SK-N-SH (cell line): Measurements from ENCODE around the gene PHYKPL. TPM values are rescaled to one million over a fixed set of nuclear protein-coding genes. Genes with fewer than 3 reads are reported as not detected.

ENCODE experiments used
- CTCF ChIA-PET: fragments of 300-600, 350-600 bp; formaldehyde crosslinking; extraction: SDS; loops from one replicate; lab custom pipeline; 2021; lab: Yijun Ruan, JAX
- POLR2A ChIA-PET: fragments of 350-600 bp; sonication (Branson Sonifier 250); formaldehyde crosslinking; extraction: SDS; loops from one replicate; lab custom pipeline; 2020; ENCODE audit warnings: antibody characterized with exemption, inconsistent platforms; lab: Yijun Ruan, JAX
- DNase-seq: peaks from one replicate; pipeline ENCODE4 v3.0.0; 2012
- H2AFZ ChIP-seq: fragments of 200-600 bp; sonication (generic); 2 replicates; pipeline ENCODE4 v1.8.1; 2016; ENCODE audit warnings: antibody characterized with exemption, mild to moderate bottlenecking, low read depth
- H3F3A ChIP-seq: fragments of 200-600 bp; sonication (generic); replicated peaks from 2 replicates; pipeline ENCODE3; 2016; ENCODE audit warnings: antibody characterized with exemption, mild to moderate bottlenecking; ENCODE audit not compliant: insufficient read depth
- H3K27ac ChIP-seq, 2 experiments: fragments of 200-500 bp in 1 of 2; fragments of 200-600 bp in 1 of 2; sonication (Bioruptor generic) in 1 of 2; sonication (generic), shearing (Covaris generic) in 1 of 2; 2 replicates each; pipeline versions ENCODE4 v1.5.1 to v1.6.1; 2014 to 2016; ENCODE audit warnings: low read depth in 2 of 2, inconsistent platforms in 1 of 2, low read length in 1 of 2, mild to moderate bottlenecking in 1 of 2, mixed read lengths in 1 of 2
- H3K27me3 ChIP-seq: fragments of 200-600 bp; sonication (generic), shearing (Covaris generic); 2 replicates; pipeline ENCODE4 v1.6.1; 2016; ENCODE audit warnings: mixed run types; ENCODE audit not compliant: insufficient read depth
- H3K36me3 ChIP-seq, 2 experiments: fragments of 200-500 bp in 1 of 2; fragments of 200-600 bp in 1 of 2; sonication (Bioruptor generic) in 1 of 2; sonication (generic) in 1 of 2; replicated peaks in 1 of 2; 2 replicates each; pipeline versions ENCODE3 to v1.5.1; 2014 to 2016; ENCODE audit warnings: low read length in 1 of 2, mild to moderate bottlenecking in 1 of 2; ENCODE audit not compliant: insufficient read depth in 2 of 2, control insufficient read depth in 1 of 2
- H3K4me1 ChIP-seq, 2 experiments: fragments of 200-500 bp in 1 of 2; fragments of 200-600 bp in 1 of 2; sonication (Bioruptor generic) in 1 of 2; sonication (generic), shearing (Covaris generic) in 1 of 2; 2 replicates each; pipeline versions ENCODE4 v1.5.1 to v1.6.1; 2014 to 2016; ENCODE audit warnings: low read depth in 1 of 2, low read length in 1 of 2, mixed run types in 1 of 2; ENCODE audit not compliant: insufficient read depth in 2 of 2, control insufficient read depth in 1 of 2
- H3K4me2 ChIP-seq: fragments of 200-600 bp; sonication (generic), shearing (Covaris generic); 2 replicates; pipeline ENCODE4 v1.6.1; 2017; ENCODE audit warnings: mixed run types
- H3K4me3 ChIP-seq, 2 experiments: fragments of 200-500 bp in 1 of 2; fragments of 200-600 bp in 1 of 2; sonication (Bioruptor generic) in 1 of 2; sonication (generic), shearing (Covaris generic) in 1 of 2; 2 replicates each; pipeline versions ENCODE4 v1.5.1 to v1.8.1; 2014 to 2016; ENCODE audit warnings: low read depth in 2 of 2, inconsistent platforms in 1 of 2, low read length in 1 of 2, mild to moderate bottlenecking in 1 of 2, mixed read lengths in 1 of 2, moderate library complexity in 1 of 2
- H3K79me2 ChIP-seq: fragments of 200-600 bp; sonication (generic); 2 replicates; pipeline ENCODE4 v1.8.1; 2017; ENCODE audit warnings: mild to moderate bottlenecking; ENCODE audit not compliant: insufficient read depth
- H3K9ac ChIP-seq: fragments of 200-600 bp; sonication (generic); 2 replicates; pipeline ENCODE4 v1.6.1; 2017; ENCODE audit warnings: mixed run types
- H3K9me2 ChIP-seq: fragments of 200-600 bp; sonication (generic); 2 replicates; pipeline ENCODE4 v1.6.1; 2017; ENCODE audit warnings: mixed run types
- H3K9me3 ChIP-seq: fragments of 200-600 bp; sonication (generic); 2 replicates; pipeline ENCODE4 v1.6.1; 2017; ENCODE audit warnings: mixed run types, mild to moderate bottlenecking, moderate library complexity
- H4K20me1 ChIP-seq: fragments of 200-600 bp; sonication (generic); 2 replicates; pipeline ENCODE4 v1.6.1; 2017; ENCODE audit warnings: mild to moderate bottlenecking, mixed run types; ENCODE audit not compliant: insufficient read depth
- ELF1 ChIP-seq: IDR thresholded peaks from 2 replicates; pipeline ENCODE4 v1.4.0; 2012
- EZH2phosphoT487 ChIP-seq: fragments of 200-600 bp; sonication (generic); IDR thresholded peaks from 2 replicates; pipeline ENCODE4 v1.6.1; 2017; ENCODE audit warnings: low read depth, mixed run types, mild to moderate bottlenecking, antibody characterized with exemption, moderate library complexity, borderline replicate concordance
- FOSL2 ChIP-seq: IDR thresholded peaks from 2 replicates; pipeline ENCODE4 v1.4.0; 2012; ENCODE audit warnings: low read depth, mild to moderate bottlenecking, moderate library complexity, borderline replicate concordance
- FOXJ3 ChIP-seq: sonication (generic); formaldehyde crosslinking; IDR thresholded peaks from 2 replicates; pipeline ENCODE4 v1.5.1; 2020; ENCODE audit warnings: mild to moderate bottlenecking, missing genetic modification reagents
- FOXM1 ChIP-seq: IDR thresholded peaks from 2 replicates; pipeline ENCODE4 v1.4.0; 2012; ENCODE audit warnings: low read depth, mild to moderate bottlenecking
- NFIC ChIP-seq: IDR thresholded peaks from 2 replicates; pipeline ENCODE4 v1.4.0; 2012; ENCODE audit warnings: borderline replicate concordance
- POLR2AphosphoS5 ChIP-seq: IDR thresholded peaks from 2 replicates; pipeline ENCODE4 v1.6.1; 2012; ENCODE audit warnings: low read depth, low read length
- RFX5 ChIP-seq: IDR thresholded peaks from 2 replicates; pipeline ENCODE4 v1.6.1; 2012; ENCODE audit warnings: mild to moderate bottlenecking, improper control_type of control experiment, low read length
- RXRA ChIP-seq: IDR thresholded peaks from 2 replicates; pipeline ENCODE4 v1.4.0; 2012; ENCODE audit warnings: low read depth, mild to moderate bottlenecking, borderline replicate concordance
- SIN3A ChIP-seq: IDR thresholded peaks from 2 replicates; pipeline ENCODE4 v1.6.1; 2012; ENCODE audit warnings: low read depth, mild to moderate bottlenecking, low read length, moderate library complexity, borderline replicate concordance
- TAF1 ChIP-seq: IDR thresholded peaks from 2 replicates; pipeline ENCODE4 v1.6.1; 2012; ENCODE audit warnings: low read depth, mild to moderate bottlenecking, low read length, moderate library complexity, borderline replicate concordance
- USF2 ChIP-seq: fragments of 150-350 bp; IDR thresholded peaks from 2 replicates; pipeline ENCODE4 v1.6.1; 2017; ENCODE audit warnings: antibody characterized with exemption, low read length, low read depth, borderline replicate concordance
- YY1 ChIP-seq: IDR thresholded peaks from 2 replicates; pipeline ENCODE4 v1.4.0; 2012; ENCODE audit warnings: low read depth, mild to moderate bottlenecking
- WGBS: methylation state at CpG from one replicate; pipeline ENCODE4 v1.1.6; 2017; ENCODE audit warnings: low lambda C conversion rate; 5-methylcytosine and 5-hydroxymethylcytosine counted together
- polyA plus RNA-seq, 3 experiments: library from polyadenylated mRNA; depleted of rRNA; stranded (reverse); fragments of >200 nt; gene quantifications; 2 replicates each; pipeline ENCODE4 v1.2.3, GENCODE V29; 2012

PHYKPL gene
- polyA plus RNA-seq, 1 of the 3 experiments (the other 2 are of a cell fraction) = 46.8 TPM

- no peak overlapping the region for H3K27ac ChIP-seq
- H4K20me1 ChIP-seq = no peaks in the 10 kb centered on the region
- H3K27me3 ChIP-seq = no peaks in the 10 kb centered on the region
- H3K4me3 ChIP-seq = no peak overlapping the region
- POLR2A ChIA-PET = interaction anchor here (0.9 kb wide), 1 partner anchor 9 kb away, joined by 3 read pairs; the partner anchor contains the start of gene NHP2
- H3F3A ChIP-seq = no peaks in the 10 kb centered on the region
- H3K9ac ChIP-seq = no peak overlapping the region
- no peak for DNase-seq
- no peaks in the 10 kb centered on the region for H3K36me3 ChIP-seq
- H3K4me1 ChIP-seq = peaks cover 0 to 8% of the 10 kb centered on the region in 2 experiments; a peak in 1 of 4 replicates
- no peaks in the 10 kb centered on the region for H3K79me2 ChIP-seq
- H3K9me2 ChIP-seq = no peaks in the 10 kb centered on the region
- CTCF ChIA-PET = interaction anchor here (1.0 to 3.2 kb wide), 5 partner anchors 9 to 100 kb away, joined by 3 to 59 read pairs (median 5); partner anchors contain the start of gene NHP2
- H3K9me3 ChIP-seq = no peaks in the 10 kb centered on the region
- 80% methylated on average over 9 of the region's 9 CpGs for WGBS
- no peak overlapping the region for H2AFZ ChIP-seq
- no peak for TF ChIP-seq FOSL2
- no peak for TF ChIP-seq ELF1
- TF ChIP-seq SIN3A = no peak
- TF ChIP-seq NFIC = no peak
- TF ChIP-seq TAF1 = no peak
- no peak for TF ChIP-seq RXRA
- TF ChIP-seq FOXM1 = no peak
- no peak for TF ChIP-seq YY1
- TF ChIP-seq FOXJ3 (CRISPR knock-in tag) = no peak
- no peak for TF ChIP-seq EZH2phosphoT487
- no peak for TF ChIP-seq POLR2AphosphoS5
- TF ChIP-seq, all 33 proteins: peak for 0
- no peak overlapping the region for H3K4me2 ChIP-seq
These were observed 70.1 kb downstream of the PHYKPL start for GRCh38 chr5:178162481-178162880.

- ChIA-PET CTCF (interaction anchor here (1.4 kb wide), 1 partner anchor 85 kb away, joined by 8 read pairs; no protein-coding TSS in a partner anchor), POLR2A (interaction anchor here (0.9 kb wide), 1 partner anchor 11 kb away, joined by 3 read pairs; no protein-coding TSS in a partner anchor)
- Histone ChIP-seq H3K4me1 (peaks cover 0 to 8% of the 10 kb centered on the region in 2 experiments; a peak in 1 of 4 replicates), H3K4me3 (no peak overlapping the region), H2AFZ (no peak overlapping the region), H3K27me3 (no peaks in the 10 kb centered on the region), H3K9ac (no peak overlapping the region), H4K20me1 (no peaks in the 10 kb centered on the region), H3K9me2 (no peaks in the 10 kb centered on the region), H3K4me2 (no peak overlapping the region), H3F3A (no peaks in the 10 kb centered on the region), H3K36me3 (no peaks in the 10 kb centered on the region), H3K27ac (no peak overlapping the region), H3K9me3 (no peaks in the 10 kb centered on the region), H3K79me2 (no peaks in the 10 kb centered on the region)
- TF ChIP-seq NFIC = no peak
- no peak for TF ChIP-seq POLR2AphosphoS5
- TF ChIP-seq USF2 = no peak
- no peak for TF ChIP-seq RFX5
- no peak for TF ChIP-seq SIN3A
- no peak for TF ChIP-seq RXRA
- DNase-seq = no peak
- WGBS = 80% methylated on average over 5 of the region's 5 CpGs
These were observed 72.4 kb downstream of the PHYKPL start for GRCh38 chr5:178160176-178160575.

Other genes starting within 250 kb of the PHYKPL start
- gene PROP1, start 236.6 kb downstream of the PHYKPL start, polyA plus RNA-seq (2012; rRNA removed) = not detected in 2 replicates
- 0.16 and 0.28 TPM in 2 replicates for gene N4BP3, start 119.3 kb downstream of the PHYKPL start, polyA plus RNA-seq (2012; rRNA removed)
- 42.8 and 43.7 TPM in 2 replicates for gene RMND5B, start 101.8 kb downstream of the PHYKPL start, polyA plus RNA-seq (2012; rRNA removed)
- gene NHP2, start 78.9 kb downstream of the PHYKPL start, polyA plus RNA-seq (2012; rRNA removed) = 313 and 455 TPM in 2 replicates
- gene GMCL2, start 45.4 kb downstream of the PHYKPL start, polyA plus RNA-seq (2012; rRNA removed) = not detected in 2 replicates
- 157 and 164 TPM in 2 replicates for gene HNRNPAB, start 28.3 kb downstream of the PHYKPL start, polyA plus RNA-seq (2012; rRNA removed)